B cell (primary cell): ENCODE data around the gene EML6. TPM values are rescaled to one million over a fixed set of nuclear protein-coding genes. Genes with fewer than 3 reads are reported as not detected.

Experiments
- ATAC-seq: fragments of 200-7000 bp; cut with Tn5 transposase; one replicate; pipeline ENCODE4 v1.10.0; 2021; ENCODE audit warnings: low read depth, mild to moderate bottlenecking, moderate number of reproducible peaks, moderate library complexity
- CTCF ChIA-PET: fragments of 350-600 bp; sonication (Branson Sonifier 250); formaldehyde crosslinking; loops from one replicate; lab custom pipeline; 2021; ENCODE audit warnings: antibody characterized with exemption, inconsistent platforms; lab: Charles Lee
- POLR2A ChIA-PET: fragments of 350-600 bp; sonication (Branson Sonifier 250); formaldehyde crosslinking; loops from one replicate; lab custom pipeline; 2021; ENCODE audit warnings: antibody characterized with exemption; lab: Charles Lee
- DNase-seq: peaks from one replicate; pipeline ENCODE4 v3.0.0; 2013
- H2AFZ ChIP-seq: 2 replicates; pipeline ENCODE4 v1.6.1; 2012; ENCODE audit warnings: mild to moderate bottlenecking, low read depth, low read length; ENCODE audit not compliant: insufficient read depth, poor library complexity, severe bottlenecking
- H3K27ac ChIP-seq, 2 donors: 1 replicate in 1 of 2; 2 replicates in 1 of 2; pipeline ENCODE4 v1.5.1; 2012 to 2013; ENCODE audit warnings: low read length in 2 of 2, mild to moderate bottlenecking in 2 of 2, moderate library complexity in 1 of 2
- H3K27me3 ChIP-seq, 4 experiments: fragments of 200-600 bp in 1 of 4; sonication (generic) in 1 of 4; replicated peaks in 1 of 4; 1 replicate in 2 of 4; 2 replicates in 2 of 4; pipeline versions ENCODE4 v1.6.1 to v1.7.0; 2013 to 2016; ENCODE audit warnings: low read length in 3 of 4, mild to moderate bottlenecking in 2 of 4, mixed read lengths in 1 of 4, moderate library complexity in 1 of 4; ENCODE audit not compliant: insufficient read depth in 4 of 4, control insufficient read depth in 3 of 4; ENCODE audit errors: control extremely low read depth in 1 of 4
- H3K36me3 ChIP-seq, 2 experiments: replicated peaks in 1 of 2; 1 replicate in 1 of 2; 2 replicates in 1 of 2; pipeline versions ENCODE4 v1.6.1 to v1.7.1; 2013; ENCODE audit warnings: low read length in 1 of 2; ENCODE audit not compliant: insufficient read depth in 2 of 2, control insufficient read depth in 1 of 2; ENCODE audit errors: control extremely low read depth in 1 of 2, extremely low read depth in 1 of 2
- H3K4me1 ChIP-seq, 2 donors: fragments of 200-600 bp in 1 of 2; sonication (generic) in 1 of 2; 1 replicate in 1 of 2; 2 replicates in 1 of 2; pipeline versions ENCODE4 v1.5.1 to v1.6.1; 2013 to 2017; ENCODE audit warnings: low read length in 2 of 2; ENCODE audit not compliant: control insufficient read depth in 2 of 2, insufficient read depth in 2 of 2
- H3K4me2 ChIP-seq: replicated peaks from 2 replicates; pipeline ENCODE3; 2012; ENCODE audit warnings: mild to moderate bottlenecking, low read depth, low read length; ENCODE audit not compliant: poor library complexity, severe bottlenecking
- H3K4me3 ChIP-seq, 5 experiments: fragments of 200-600 bp in 1 of 5; sonication (generic) in 1 of 5; 1 replicate in 3 of 5; 2 replicates in 2 of 5; pipeline versions ENCODE4 v1.5.1 to v1.7.0; 2011 to 2016; ENCODE audit warnings: low read length in 4 of 5, mild to moderate bottlenecking in 4 of 5, low read depth in 2 of 5, control low read depth in 1 of 5, moderate library complexity in 1 of 5; ENCODE audit not compliant: insufficient read depth in 1 of 5; ENCODE audit errors: control extremely low read depth in 1 of 5, extremely low read depth in 1 of 5
- H3K79me2 ChIP-seq: fragments of 200-600 bp; sonication (generic); one replicate; pipeline ENCODE4 v1.6.0; 2016; ENCODE audit warnings: low read length; ENCODE audit not compliant: control insufficient read depth, insufficient read depth
- H3K9ac ChIP-seq: fragments of 200-600 bp; sonication (generic); 2 replicates; pipeline ENCODE4 v1.6.1; 2017; ENCODE audit warnings: mild to moderate bottlenecking, low read length, moderate library complexity
- H3K9me3 ChIP-seq, 3 donors: one replicate each; pipeline versions ENCODE4 v1.6.1 to v1.7.1; 2013; ENCODE audit warnings: low read length in 2 of 3; ENCODE audit not compliant: control insufficient read depth in 2 of 3, insufficient read depth in 1 of 3; ENCODE audit errors: control extremely low read depth in 1 of 3
- H4K20me1 ChIP-seq: 2 replicates; pipeline ENCODE4 v1.6.0; 2012; ENCODE audit warnings: mild to moderate bottlenecking, low read length; ENCODE audit not compliant: insufficient read depth, control insufficient read depth, poor library complexity, severe bottlenecking
- H3K27ac Mint-ChIP-seq: one replicate; pipeline ENCODE4 v1.8.0; 2021; ENCODE audit warnings: mixed read lengths
- H3K27me3 Mint-ChIP-seq: one replicate; pipeline ENCODE4 v1.8.0; 2021; ENCODE audit warnings: mixed read lengths
- H3K4me1 Mint-ChIP-seq: one replicate; pipeline ENCODE4 v1.8.0; 2021; ENCODE audit warnings: mixed read lengths
- H3K4me3 Mint-ChIP-seq: one replicate; pipeline ENCODE4 v1.8.0; 2021; ENCODE audit warnings: mixed read lengths
- H3K9me3 Mint-ChIP-seq: one replicate; pipeline ENCODE4 v1.8.0; 2022; ENCODE audit warnings: mixed read lengths; ENCODE audit not compliant: insufficient read depth
- EZH2 ChIP-seq: IDR thresholded peaks from 2 replicates; pipeline ENCODE4 v1.6.1; 2012; ENCODE audit warnings: borderline replicate concordance, low read depth, mild to moderate bottlenecking, moderate library complexity, low read length; ENCODE audit not compliant: insufficient read depth, poor library complexity, severe bottlenecking
- WGBS: methylation state at CpG from one replicate; pipeline ENCODE4 v1.1.5; 2013; ENCODE audit warnings: missing lambda C conversion rate; ENCODE audit not compliant: insufficient coverage; 5-methylcytosine and 5-hydroxymethylcytosine counted together
- intact Hi-C: fragments of 100-400 bp; cut with micrococcal nuclease; formaldehyde crosslinking; loops from one replicate; pipeline ENCODE4 v1.10.0; 2022
- polyA plus RNA-seq: library from polyadenylated mRNA; depleted of rRNA; stranded (reverse); fragments of >200 nt; gene quantifications from 2 replicates; pipeline ENCODE4 v1.2.3, GENCODE V29; 2012
- total RNA-seq, 2 donors: library from RNA; stranded (reverse); fragments of 120-200 nt in 1 of 2; gene quantifications; 1 replicate in 1 of 2; 2 replicates in 1 of 2; pipeline versions ENCODE4 v1.2.3 to v1.2.4, GENCODE V29; 2013 to 2022
- TF ChIP-seq, protein P1 (sequence below): fragments of 200-600 bp; IDR thresholded peaks from one replicate; pipeline ENCODE4 v1.8.0; 2022; ENCODE audit warnings: antibody characterized with exemption, mild to moderate bottlenecking

Gene EML6
- total and polyA plus RNA-seq, 2 donors (not counting 1 experiment from before 2014, with no cell fraction given), result 42.5 to 53.7 TPM

- Mint-ChIP-seq H3K27ac (peak overlapping the region; percentile 39), H3K27me3 (no peaks in the 10 kb centered on the region), H3K4me3 (peak overlapping the region; percentile 18), H3K9me3 (no peaks in the 10 kb centered on the region), H3K4me1 (peaks cover 11% of the 10 kb centered on the region)
- ChIA-PET CTCF (interaction anchor here (1.0 to 1.9 kb wide), 2 partner anchors 141 to 330 kb away, joined by 3 to 4 read pairs; no protein-coding TSS in a partner anchor), POLR2A (no interaction called here)
- H4K20me1 ChIP-seq, result no peaks in the 10 kb centered on the region
- H3K79me2 ChIP-seq, result no peaks in the 10 kb centered on the region
- no peaks in the 10 kb centered on the region for H3K27me3 ChIP-seq
- ATAC-seq (no peak), DNase-seq (peak; percentile 10)
- H3K9me3 ChIP-seq, result no peaks in the 10 kb centered on the region
- intact Hi-C loops, result no loop called here
- TF ChIP-seq EZH2, result no peak
- TF ChIP-seq, protein P1, sequence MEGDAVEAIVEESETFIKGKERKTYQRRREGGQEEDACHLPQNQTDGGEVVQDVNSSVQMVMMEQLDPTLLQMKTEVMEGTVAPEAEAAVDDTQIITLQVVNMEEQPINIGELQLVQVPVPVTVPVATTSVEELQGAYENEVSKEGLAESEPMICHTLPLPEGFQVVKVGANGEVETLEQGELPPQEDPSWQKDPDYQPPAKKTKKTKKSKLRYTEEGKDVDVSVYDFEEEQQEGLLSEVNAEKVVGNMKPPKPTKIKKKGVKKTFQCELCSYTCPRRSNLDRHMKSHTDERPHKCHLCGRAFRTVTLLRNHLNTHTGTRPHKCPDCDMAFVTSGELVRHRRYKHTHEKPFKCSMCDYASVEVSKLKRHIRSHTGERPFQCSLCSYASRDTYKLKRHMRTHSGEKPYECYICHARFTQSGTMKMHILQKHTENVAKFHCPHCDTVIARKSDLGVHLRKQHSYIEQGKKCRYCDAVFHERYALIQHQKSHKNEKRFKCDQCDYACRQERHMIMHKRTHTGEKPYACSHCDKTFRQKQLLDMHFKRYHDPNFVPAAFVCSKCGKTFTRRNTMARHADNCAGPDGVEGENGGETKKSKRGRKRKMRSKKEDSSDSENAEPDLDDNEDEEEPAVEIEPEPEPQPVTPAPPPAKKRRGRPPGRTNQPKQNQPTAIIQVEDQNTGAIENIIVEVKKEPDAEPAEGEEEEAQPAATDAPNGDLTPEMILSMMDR, result no peak
- H3K4me2 ChIP-seq, result peak overlapping the region; percentile 23
- peak overlapping the region; percentile 15 for H2AFZ ChIP-seq
- WGBS, result no CpG with 5 or more reads among the region's 5 CpGs
- H3K27ac ChIP-seq, result no peak overlapping the region
- no peaks in the 10 kb centered on the region for H3K36me3 ChIP-seq
- H3K4me3 ChIP-seq, result no peak overlapping the region
- H3K4me1 ChIP-seq, result peaks cover 13 to 15% of the 10 kb centered on the region in 2 donors
- H3K9ac ChIP-seq, result no peak overlapping the region
Measured at GRCh38 chr2:54845094-54845493, 121.6 kb downstream of the EML6 start.

GRCh38 chr2:54845514-54845913 is 122.1 kb downstream of the EML6 start:
- no peaks in the 10 kb centered on the region for H3K9me3 Mint-ChIP-seq
- DNase-seq (no peak), ATAC-seq (no peak)
- no peak overlapping the region for H3K4me3 ChIP-seq
- H3K9ac ChIP-seq, result no peak overlapping the region
- H3K4me1 Mint-ChIP-seq, result peaks cover 11% of the 10 kb centered on the region
- peak overlapping the region; percentile 23 for H3K4me2 ChIP-seq
- H3K4me3 Mint-ChIP-seq, result no peak overlapping the region
- TF ChIP-seq, protein P1, result no peak
- TF ChIP-seq EZH2, result no peak
- no peaks in the 10 kb centered on the region for H4K20me1 ChIP-seq
- H3K79me2 ChIP-seq, result no peaks in the 10 kb centered on the region
- peak overlapping the region in 1 of 2 donors; percentile 7 for H3K27ac ChIP-seq
- peak overlapping the region; percentile 15 for H2AFZ ChIP-seq
- H3K27me3 ChIP-seq, result no peaks in the 10 kb centered on the region
- CTCF ChIA-PET, result interaction anchor here (1.4 to 1.9 kb wide), 2 partner anchors 180 to 329 kb away, joined by 4 read pairs; no protein-coding TSS in a partner anchor
- no peak overlapping the region for H3K27ac Mint-ChIP-seq
- 33% methylated on average over 1 of the region's 2 CpGs for WGBS
- H3K36me3 ChIP-seq, result peaks cover 0 to 2% of the 10 kb centered on the region in 2 experiments
- no peaks in the 10 kb centered on the region for H3K27me3 Mint-ChIP-seq
- no peaks in the 10 kb centered on the region for H3K9me3 ChIP-seq
- intact Hi-C loops, result no loop called here
- H3K4me1 ChIP-seq, result peaks cover 13 to 15% of the 10 kb centered on the region in 2 donors
- POLR2A ChIA-PET, result no interaction called here
